Activated CD8-positive, alpha-beta memory T cell treated with anti-CD3 and anti-CD28 coated beads, Interleukin-2, amount 50 U/mL, for 24 hours (primary cell): ENCODE measurements around the gene CACNB2.
"Not testable (repeated sequence)": the region's sequence is repeated elsewhere in the genome, so short reads cannot be mapped to it uniquely, and the experiment has no call there.

Source experiments
- DNase-seq: peaks from one replicate; pipeline ENCODE4 v3.0.0-alpha.2; 2020; ENCODE audit errors: extremely low read depth

Gene CACNB2

GRCh38 chr10:18145652-18146051 lies 5.4 kb downstream of the CACNB2 start:
- no peak for DNase-seq

GRCh38 chr10:18149196-18149800 lies 9.1 kb downstream of the CACNB2 start:
- no peak for DNase-seq

- DNase-seq, result no peak
Observed at GRCh38 chr10:18151356-18151890, 11.2 kb downstream of the CACNB2 start.

- not testable (repeated sequence) for DNase-seq
Observed at GRCh38 chr10:18153381-18153780, 13.2 kb downstream of the CACNB2 start.

GRCh38 chr10:18155321-18155720 lies 15.1 kb downstream of the CACNB2 start:
- DNase-seq, result no peak

- DNase-seq, result not testable (repeated sequence)
Observed at GRCh38 chr10:18156797-18157196, 16.6 kb downstream of the CACNB2 start.

GRCh38 chr10:18157881-18158280 lies 17.7 kb downstream of the CACNB2 start:
- no peak for DNase-seq

GRCh38 chr10:18158773-18159265 lies 18.6 kb downstream of the CACNB2 start:
- DNase-seq, result no peak

- DNase-seq, result no peak
Observed at GRCh38 chr10:18159557-18159956, 19.3 kb downstream of the CACNB2 start.

- no peak for DNase-seq
Observed at GRCh38 chr10:18162021-18162627, 21.9 kb downstream of the CACNB2 start.

- no peak for DNase-seq
Observed at GRCh38 chr10:18164093-18164492, 23.9 kb downstream of the CACNB2 start.

- no peak for DNase-seq
Observed at GRCh38 chr10:18164748-18165361, 24.6 kb downstream of the CACNB2 start.

GRCh38 chr10:18178854-18179483 lies 38.7 kb downstream of the CACNB2 start:
- DNase-seq, result no peak

GRCh38 chr10:18179891-18180290 lies 39.7 kb downstream of the CACNB2 start:
- DNase-seq, result no peak

GRCh38 chr10:18181382-18181781 lies 41.2 kb downstream of the CACNB2 start:
- DNase-seq, result not testable (repeated sequence)

GRCh38 chr10:18185621-18186020 lies 45.4 kb downstream of the CACNB2 start:
- DNase-seq, result no peak

- no peak for DNase-seq
Observed at GRCh38 chr10:18190840-18191239, 50.6 kb downstream of the CACNB2 start.

GRCh38 chr10:18194634-18195033 lies 54.4 kb downstream of the CACNB2 start:
- DNase-seq, result no peak

GRCh38 chr10:18195060-18195799 lies 55.0 kb downstream of the CACNB2 start:
- DNase-seq, result no peak

GRCh38 chr10:18196806-18197550 lies 56.8 kb downstream of the CACNB2 start:
- DNase-seq, result no peak

- DNase-seq, result no peak
Observed at GRCh38 chr10:18197706-18198105, 57.5 kb downstream of the CACNB2 start.
